Kidney (tissue), 14 donors: ENCODE data around the gene SYVN1. TPM values are rescaled to one million over a fixed set of nuclear protein-coding genes. Genes with fewer than 3 reads are reported as not detected.
A peak's percentile ranks its signal among the peaks of the same experiment; 100 is the strongest.

Experiments used
- DNase-seq, 5 donors: peaks; one replicate each; pipeline ENCODE4 v3.0.0-alpha.2; 2013 to 2020
- FAIRE-seq: peaks from 2 replicates; lab custom pipeline; 2012; peaks lifted over from hg19 to GRCh38; lab: Jason Lieb, UNC
- H3K27ac ChIP-seq, 2 donors: one replicate each; pipeline ENCODE4 v1.7.0; 2013; ENCODE audit warnings: low read depth in 2 of 2, low read length in 2 of 2, inconsistent platforms in 1 of 2
- H3K27me3 ChIP-seq: one replicate; pipeline ENCODE4 v1.7.1; 2013; ENCODE audit warnings: low read length, inconsistent platforms; ENCODE audit not compliant: control insufficient read depth, insufficient read depth
- H3K36me3 ChIP-seq, 3 donors: one replicate each; pipeline versions ENCODE4 v1.7.0 to v1.7.1; 2013; ENCODE audit warnings: low read length in 3 of 3, control low read depth in 1 of 3, inconsistent platforms in 1 of 3; ENCODE audit not compliant: insufficient read depth in 3 of 3, control insufficient read depth in 2 of 3
- H3K4me1 ChIP-seq, 3 donors: one replicate each; pipeline versions ENCODE4 v1.7.0 to v1.7.1; 2013; ENCODE audit warnings: low read length in 3 of 3, inconsistent platforms in 1 of 3, low read depth in 1 of 3; ENCODE audit not compliant: control insufficient read depth in 2 of 3, insufficient read depth in 2 of 3
- H3K4me3 ChIP-seq, 3 donors: one replicate each; pipeline versions ENCODE4 v1.7.0 to v1.8.1; 2013; ENCODE audit warnings: low read length in 3 of 3, control low read depth in 1 of 3, inconsistent platforms in 1 of 3
- H3K9ac ChIP-seq, 3 donors: one replicate each; pipeline versions ENCODE4 v1.7.0 to v1.7.1; 2013; ENCODE audit warnings: low read length in 3 of 3, control low read depth in 1 of 3, inconsistent platforms in 1 of 3
- H3K9me3 ChIP-seq, 3 donors: one replicate each; pipeline versions ENCODE4 v1.7.0 to v1.7.1; 2013; ENCODE audit warnings: low read length in 3 of 3, control low read depth in 1 of 3, inconsistent platforms in 1 of 3; ENCODE audit not compliant: control insufficient read depth in 2 of 3, insufficient read depth in 1 of 3
- intact Hi-C: fragments of 100-400 bp; cut with DNase I; formaldehyde crosslinking; loops from one replicate; pipeline ENCODE4 v1.11.1; 2022
- polyA plus RNA-seq: library from polyadenylated mRNA; stranded (reverse); fragments of 350-450 nt; fragmentation: Illumina TruSeq; extraction: RNeasy Lipid Tissue Mini Kit (QIAGEN cat#74804); gene quantifications from one replicate; pipeline ENCODE4 v1.2.3, GENCODE V29; 2014; ENCODE audit warnings: low read depth, low replicate concordance; ENCODE audit not compliant: insufficient read depth
- total RNA-seq: library from RNA; stranded (reverse); fragmentation: NEBNext Ultra II Directional; extraction: Animal tissue kit (Norgen Biotek cat#: 25700); gene quantifications from one replicate; pipeline ENCODE4 v1.2.1, GENCODE V29; 2021
- TF ChIP-seq, protein P1 (sequence below): IDR thresholded peaks from 3 replicates; pipeline ENCODE4 v1.5.1; 2012; ENCODE audit warnings: mild to moderate bottlenecking, moderate library complexity, borderline replicate concordance; ENCODE audit not compliant: insufficient read depth; ENCODE audit errors: extremely low read depth
- donor health status: control.
- donor health status: control.
- donor health status: control.
- donor health status: control.
- donor health status: control.
- donor health status: DM: yes; HTN: yes; CAD: no.
- donor health status: Normal renal cell carcinoma (clear cell type).

The SYVN1 gene
- total and polyA plus RNA-seq, 2 donors from 2014 or later: 21.2 to 69.8 TPM

- Histone ChIP-seq H3K27me3 (no peaks in the 10 kb centered on the region), H3K4me1 (peaks cover 0 to 43% (median 10%) of the 10 kb centered on the region in 3 donors), H3K4me3 (peak overlapping the region in 1 of 3 donors; percentile 63), H3K27ac (peak overlapping the region; percentile 69 to 72), H3K9me3 (no peaks in the 10 kb centered on the region), H3K9ac (peak overlapping the region in 2 of 3 donors; percentile 11 to 77), H3K36me3 (peaks cover 0 to 6% (median 0%) of the 10 kb centered on the region in 3 donors)
- FAIRE-seq: no peak
- DNase-seq: peak; percentile 58 to 86 (median 76)
- TF ChIP-seq, protein P1, sequence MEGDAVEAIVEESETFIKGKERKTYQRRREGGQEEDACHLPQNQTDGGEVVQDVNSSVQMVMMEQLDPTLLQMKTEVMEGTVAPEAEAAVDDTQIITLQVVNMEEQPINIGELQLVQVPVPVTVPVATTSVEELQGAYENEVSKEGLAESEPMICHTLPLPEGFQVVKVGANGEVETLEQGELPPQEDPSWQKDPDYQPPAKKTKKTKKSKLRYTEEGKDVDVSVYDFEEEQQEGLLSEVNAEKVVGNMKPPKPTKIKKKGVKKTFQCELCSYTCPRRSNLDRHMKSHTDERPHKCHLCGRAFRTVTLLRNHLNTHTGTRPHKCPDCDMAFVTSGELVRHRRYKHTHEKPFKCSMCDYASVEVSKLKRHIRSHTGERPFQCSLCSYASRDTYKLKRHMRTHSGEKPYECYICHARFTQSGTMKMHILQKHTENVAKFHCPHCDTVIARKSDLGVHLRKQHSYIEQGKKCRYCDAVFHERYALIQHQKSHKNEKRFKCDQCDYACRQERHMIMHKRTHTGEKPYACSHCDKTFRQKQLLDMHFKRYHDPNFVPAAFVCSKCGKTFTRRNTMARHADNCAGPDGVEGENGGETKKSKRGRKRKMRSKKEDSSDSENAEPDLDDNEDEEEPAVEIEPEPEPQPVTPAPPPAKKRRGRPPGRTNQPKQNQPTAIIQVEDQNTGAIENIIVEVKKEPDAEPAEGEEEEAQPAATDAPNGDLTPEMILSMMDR: no peak
- intact Hi-C loops: no loop called here
Measured at GRCh38 chr11:65113361-65113756, 21.0 kb downstream of the SYVN1 start.

DNA sequence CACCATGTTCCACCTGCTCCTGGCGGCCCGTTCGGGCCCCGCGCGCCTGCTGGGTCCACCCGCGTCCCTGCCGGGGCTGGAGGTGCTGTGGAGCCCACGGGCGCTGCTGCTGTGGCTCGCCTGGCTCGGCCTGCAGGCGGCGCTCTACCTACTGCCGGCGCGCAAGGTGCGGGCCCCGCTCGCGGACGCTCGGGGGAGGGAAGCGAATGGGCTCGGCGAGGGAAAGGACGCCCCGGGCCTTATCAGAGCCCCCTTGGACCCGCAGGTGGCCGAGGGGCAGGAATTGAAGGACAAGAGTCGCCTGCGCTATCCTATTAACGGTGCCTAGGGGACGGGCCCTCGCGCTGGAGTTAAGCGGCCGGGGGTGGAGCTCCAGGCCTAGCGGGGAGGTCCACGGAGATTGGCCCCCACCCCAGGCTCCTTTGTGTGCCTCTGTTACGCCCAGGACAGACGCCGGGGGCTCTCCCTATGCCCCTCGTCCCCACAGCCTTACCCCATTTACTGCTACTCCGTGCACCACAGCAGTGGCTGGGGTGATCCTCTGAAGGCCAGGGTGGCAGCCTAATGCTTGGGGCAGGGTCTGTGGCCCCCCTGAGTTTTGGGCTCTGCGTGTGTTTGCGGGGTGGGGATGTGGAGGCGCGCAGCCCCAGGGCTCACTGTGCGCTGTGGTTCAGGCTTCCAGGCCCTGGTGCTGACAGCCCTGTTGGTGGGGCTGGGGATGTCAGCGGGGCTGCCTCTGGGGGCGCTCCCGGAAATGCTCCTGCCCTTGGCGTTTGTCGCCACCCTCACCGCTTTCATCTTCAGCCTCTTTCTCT lies 21.6 kb downstream of the SYVN1 start:
- Histone ChIP-seq H3K9ac (peak overlapping the region in 2 of 3 donors; percentile 46 to 77), H3K27me3 (no peaks in the 10 kb centered on the region), H3K4me3 (peak overlapping the region; percentile 20 to 63 (median 44)), H3K4me1 (peaks cover 0 to 43% (median 10%) of the 10 kb centered on the region in 3 donors), H3K36me3 (peaks cover 0 to 6% (median 0%) of the 10 kb centered on the region in 3 donors), H3K27ac (peak overlapping the region; percentile 69 to 72), H3K9me3 (no peaks in the 10 kb centered on the region)
- FAIRE-seq (no peak), DNase-seq (peak; percentile 65 to 86 (median 74))
- intact Hi-C loops: no loop called here
- TF ChIP-seq, protein P1: peak; percentile 72

DNA sequence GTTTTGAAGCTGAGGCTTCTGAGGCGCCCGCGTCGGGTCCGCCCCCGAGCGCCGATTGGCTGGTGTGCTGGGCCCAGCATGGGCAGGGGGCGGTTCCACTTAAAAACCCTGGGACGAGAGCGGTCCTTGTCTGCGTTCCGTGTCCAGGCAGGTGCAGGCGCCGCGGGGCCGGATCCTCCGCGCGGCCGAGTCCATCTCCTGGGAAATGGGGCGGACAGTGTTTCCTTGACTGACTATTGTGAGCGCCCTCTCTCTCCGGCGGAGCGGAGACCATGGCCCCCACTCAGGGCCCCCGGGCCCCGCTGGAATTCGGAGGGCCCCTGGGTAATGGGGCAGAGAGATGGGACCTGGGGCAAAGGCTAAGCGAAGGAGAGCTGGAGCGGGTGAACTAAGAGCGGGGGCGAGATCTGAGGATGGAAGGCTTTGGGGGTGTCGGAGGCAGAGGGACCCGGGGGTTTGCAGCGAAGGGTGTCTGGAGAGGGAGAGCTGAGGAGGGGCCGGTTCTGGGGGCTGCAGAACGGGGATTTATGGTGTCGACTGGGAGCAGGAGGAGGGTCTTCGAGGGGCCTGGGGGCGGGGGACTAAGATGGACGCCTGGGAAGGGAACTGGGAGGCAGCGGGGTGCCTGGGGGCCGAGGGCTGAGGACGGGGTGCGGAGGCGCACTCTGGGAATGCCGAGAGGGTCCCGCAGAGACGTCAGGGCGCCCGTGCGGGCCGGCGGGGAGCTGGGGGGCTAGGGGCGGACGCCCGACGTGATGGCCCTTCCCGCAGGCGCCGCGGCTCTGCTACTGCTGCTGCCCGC lies 22.4 kb downstream of the SYVN1 start, which contains the start of gene TM7SF2:
TM7SF2 (plus strand) TSS at position 129 of the 802 bp plus-strand sequence; CDS start at position 273, 144 bp downstream.
- Histone ChIP-seq H3K36me3 (peaks cover 0 to 6% (median 0%) of the 10 kb centered on the region in 3 donors), H3K4me1 (peaks cover 0 to 43% (median 10%) of the 10 kb centered on the region in 3 donors), H3K9ac (peak within 1 kb of the TSS in 2 of 3 donors; percentile 46 to 77), H3K4me3 (peak within 1 kb of the TSS; percentile 44 to 63 (median 47)), H3K9me3 (no peaks in the 10 kb centered on the region), H3K27me3 (no peaks in the 10 kb centered on the region), H3K27ac (peak within 1 kb of the TSS; percentile 69 to 72)
- intact Hi-C loops: no loop called here
- FAIRE-seq (peak; percentile 83), DNase-seq (peak; percentile 96 to 99 (median 98))
- TF ChIP-seq, protein P1: no peak
